Smooth muscle cell (in vitro differentiated cells): ENCODE data around the gene UNC45A. TPM values are rescaled to one million over a fixed set of nuclear protein-coding genes. Genes with fewer than 3 reads are reported as not detected.
"Not testable (repeated sequence)": the region's sequence is repeated elsewhere in the genome, so short reads cannot be mapped to it uniquely, and the experiment has no call there.

Experiments used
- DNase-seq: peaks from one replicate; lab custom pipeline; 2025; ENCODE audit not compliant: unreplicated experiment; lab: John Stamatoyannopoulos, UW
- H2AFZ ChIP-seq: fragments of 200-600 bp; sonication (generic); 2 replicates; pipeline ENCODE4 v1.6.0; 2016; ENCODE audit warnings: antibody characterized with exemption, low read depth, mild to moderate bottlenecking
- H3F3A ChIP-seq: fragments of 200-600 bp; sonication (generic); 2 replicates; pipeline ENCODE4 v1.6.0; 2017; ENCODE audit warnings: antibody characterized with exemption, low read depth
- H3K27ac ChIP-seq: fragments of 200-600 bp; sonication (generic); 2 replicates; pipeline ENCODE4 v1.5.1; 2016; ENCODE audit warnings: low read depth, mild to moderate bottlenecking
- H3K27me3 ChIP-seq: fragments of 200-600 bp; sonication (generic); 2 replicates; pipeline ENCODE4 v1.6.1; 2016; ENCODE audit warnings: low read depth, mild to moderate bottlenecking
- H3K36me3 ChIP-seq: fragments of 200-600 bp; sonication (generic); 2 replicates; pipeline ENCODE4 v1.5.1; 2016; ENCODE audit warnings: low read depth
- H3K4me1 ChIP-seq: fragments of 200-600 bp; sonication (generic); 2 replicates; pipeline ENCODE4 v1.5.1; 2016; ENCODE audit warnings: low read depth
- H3K4me2 ChIP-seq: fragments of 200-600 bp; sonication (generic); 2 replicates; pipeline ENCODE4 v1.6.0; 2016; ENCODE audit warnings: mild to moderate bottlenecking
- H3K4me3 ChIP-seq: fragments of 200-600 bp; sonication (generic); 2 replicates; pipeline ENCODE4 v1.5.1; 2016; ENCODE audit warnings: mild to moderate bottlenecking
- H3K79me2 ChIP-seq: fragments of 200-600 bp; sonication (generic); 2 replicates; pipeline ENCODE4 v1.6.0; 2016; ENCODE audit warnings: low read depth, mild to moderate bottlenecking
- H3K9ac ChIP-seq: fragments of 200-600 bp; sonication (generic); 2 replicates; pipeline ENCODE4 v1.6.0; 2016; ENCODE audit warnings: low read depth
- H3K9me3 ChIP-seq: fragments of 200-600 bp; sonication (generic); replicated peaks from 2 replicates; pipeline ENCODE4 v1.5.1; 2016; ENCODE audit warnings: low read depth
- H4K20me1 ChIP-seq: fragments of 200-600 bp; sonication (generic); 2 replicates; pipeline ENCODE4 v1.6.0; 2016; ENCODE audit warnings: low read depth
- WGBS: methylation state at CpG from one replicate; pipeline ENCODE4 v1.1.7; 2016; ENCODE audit warnings: low lambda C conversion rate; 5-methylcytosine and 5-hydroxymethylcytosine counted together
- polyA plus RNA-seq: library from polyadenylated mRNA; unstranded; fragments of >200 nt; fragmentation: Nextera tagmentation; extraction: Ambion mirVana; gene quantifications from 2 replicates; pipeline ENCODE4 v1.2.1, GENCODE V29; 2016
- total RNA-seq: library from RNA; depleted of rRNA; stranded (reverse); fragments of >200 nt; gene quantifications from 2 replicates; pipeline ENCODE4 v1.2.3, GENCODE V29; 2014
- TF ChIP-seq, protein P1 (sequence below): fragments of 200-600 bp; sonication (generic); IDR thresholded peaks from 2 replicates; pipeline ENCODE4 v1.5.1; 2017; ENCODE audit warnings: borderline replicate concordance, mild to moderate bottlenecking, antibody characterized with exemption; ENCODE audit not compliant: insufficient read depth, poor library complexity, severe bottlenecking

Gene UNC45A
- total and polyA plus RNA-seq, 2 experiments from 2014 or later: 57.5 to 66.6 TPM

DNA sequence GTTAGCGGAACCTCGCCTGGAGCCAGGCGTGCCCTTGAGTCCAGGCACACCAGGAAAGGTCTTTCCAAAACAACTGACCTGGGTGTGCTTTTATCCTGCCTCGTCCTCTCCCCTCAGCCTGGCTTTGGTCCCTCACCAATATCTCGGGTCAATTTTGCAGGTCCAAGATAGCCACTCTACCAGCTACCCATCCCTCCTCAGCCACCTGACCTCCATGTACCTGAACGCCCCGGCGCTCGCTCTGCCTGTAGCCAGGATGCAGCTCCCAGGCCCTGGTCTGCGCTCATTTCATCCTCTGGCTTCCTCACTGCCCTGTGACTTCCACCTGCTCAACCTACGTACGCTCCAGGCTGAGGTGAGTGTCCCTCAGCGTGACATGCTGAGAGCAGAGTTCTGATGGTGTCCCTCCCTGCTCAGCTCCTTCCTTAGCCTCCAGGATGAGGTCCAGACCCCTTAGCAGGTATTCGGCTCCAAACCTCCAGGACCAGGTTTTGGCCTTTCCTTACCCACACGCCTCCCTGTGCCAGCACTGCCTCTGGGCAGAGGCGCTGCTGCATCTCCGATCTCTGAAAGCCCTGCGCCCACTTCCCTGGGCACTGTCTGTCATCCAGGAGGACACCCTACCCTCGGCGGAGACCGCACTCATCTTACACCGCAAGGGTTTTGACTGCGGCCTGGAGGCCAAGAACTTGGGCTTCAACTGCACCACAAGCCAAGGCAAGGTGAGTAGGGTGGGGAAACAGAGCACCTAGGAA, 16.9 kb upstream of the UNC45A start:
- Histone ChIP-seq H3K4me2 (no peak overlapping the region), H3K79me2 (no peaks in the 10 kb centered on the region), H3K36me3 (no peaks in the 10 kb centered on the region), H3K27me3 (no peaks in the 10 kb centered on the region), H3K9ac (no peak overlapping the region), H4K20me1 (no peaks in the 10 kb centered on the region), H3K9me3 (no peaks in the 10 kb centered on the region), H2AFZ (no peak overlapping the region), H3F3A (no peaks in the 10 kb centered on the region), H3K4me3 (no peak overlapping the region), H3K27ac (no peak overlapping the region), H3K4me1 (no peaks in the 10 kb centered on the region)
- TF ChIP-seq, protein P1, sequence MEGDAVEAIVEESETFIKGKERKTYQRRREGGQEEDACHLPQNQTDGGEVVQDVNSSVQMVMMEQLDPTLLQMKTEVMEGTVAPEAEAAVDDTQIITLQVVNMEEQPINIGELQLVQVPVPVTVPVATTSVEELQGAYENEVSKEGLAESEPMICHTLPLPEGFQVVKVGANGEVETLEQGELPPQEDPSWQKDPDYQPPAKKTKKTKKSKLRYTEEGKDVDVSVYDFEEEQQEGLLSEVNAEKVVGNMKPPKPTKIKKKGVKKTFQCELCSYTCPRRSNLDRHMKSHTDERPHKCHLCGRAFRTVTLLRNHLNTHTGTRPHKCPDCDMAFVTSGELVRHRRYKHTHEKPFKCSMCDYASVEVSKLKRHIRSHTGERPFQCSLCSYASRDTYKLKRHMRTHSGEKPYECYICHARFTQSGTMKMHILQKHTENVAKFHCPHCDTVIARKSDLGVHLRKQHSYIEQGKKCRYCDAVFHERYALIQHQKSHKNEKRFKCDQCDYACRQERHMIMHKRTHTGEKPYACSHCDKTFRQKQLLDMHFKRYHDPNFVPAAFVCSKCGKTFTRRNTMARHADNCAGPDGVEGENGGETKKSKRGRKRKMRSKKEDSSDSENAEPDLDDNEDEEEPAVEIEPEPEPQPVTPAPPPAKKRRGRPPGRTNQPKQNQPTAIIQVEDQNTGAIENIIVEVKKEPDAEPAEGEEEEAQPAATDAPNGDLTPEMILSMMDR: no peak
- WGBS: 93% methylated on average over 23 of the region's 23 CpGs
- DNase-seq: no peak

GRCh38 chr15:90918835-90919234, 16.2 kb upstream of the UNC45A start:
- Histone ChIP-seq H3K9ac (no peak overlapping the region), H2AFZ (no peak overlapping the region), H3K27me3 (no peaks in the 10 kb centered on the region), H3K36me3 (no peaks in the 10 kb centered on the region), H3K4me2 (no peak overlapping the region), H3K4me1 (no peaks in the 10 kb centered on the region), H3K4me3 (no peak overlapping the region), H3F3A (no peaks in the 10 kb centered on the region), H4K20me1 (no peaks in the 10 kb centered on the region), H3K79me2 (no peaks in the 10 kb centered on the region), H3K27ac (no peak overlapping the region), H3K9me3 (no peaks in the 10 kb centered on the region)
- TF ChIP-seq, protein P1: no peak
- WGBS: 93% methylated on average over 6 of the region's 6 CpGs
- no peak for DNase-seq

DNA sequence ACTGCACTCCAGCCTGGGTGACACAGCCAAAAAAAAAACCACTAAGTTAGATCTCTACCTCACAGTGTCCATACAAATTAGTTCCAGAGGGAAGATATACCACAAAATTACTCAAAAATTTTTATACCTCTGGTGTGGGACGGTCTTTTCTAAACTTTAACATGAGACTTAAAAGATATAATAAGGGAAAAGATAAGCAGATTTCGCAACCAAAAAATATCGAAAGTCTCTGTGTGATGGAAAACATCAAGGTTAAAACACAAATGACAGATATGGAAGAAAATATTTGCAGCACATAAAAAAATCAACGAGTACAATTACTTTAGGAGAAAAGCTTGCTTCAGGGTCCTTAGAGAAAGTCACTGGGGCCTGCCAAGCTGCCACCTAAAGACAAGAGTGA, 13.2 kb upstream of the UNC45A start:
- no peak for DNase-seq
- no peak overlapping the region for H3K9ac ChIP-seq
- no peaks in the 10 kb centered on the region for H3K4me1 ChIP-seq
- 93% methylated on average over 4 of the region's 4 CpGs for WGBS
- no peaks in the 10 kb centered on the region for H4K20me1 ChIP-seq
- no peaks in the 10 kb centered on the region for H3K79me2 ChIP-seq
- no peak overlapping the region for H3K4me2 ChIP-seq
- H3K27ac ChIP-seq: no peak overlapping the region
- no peaks in the 10 kb centered on the region for H3F3A ChIP-seq
- no peaks in the 10 kb centered on the region for H3K27me3 ChIP-seq
- H2AFZ ChIP-seq: no peak overlapping the region
- no peaks in the 10 kb centered on the region for H3K36me3 ChIP-seq
- no peak overlapping the region for H3K4me3 ChIP-seq
- no peaks in the 10 kb centered on the region for H3K9me3 ChIP-seq
- TF ChIP-seq, protein P1: no peak

DNA sequence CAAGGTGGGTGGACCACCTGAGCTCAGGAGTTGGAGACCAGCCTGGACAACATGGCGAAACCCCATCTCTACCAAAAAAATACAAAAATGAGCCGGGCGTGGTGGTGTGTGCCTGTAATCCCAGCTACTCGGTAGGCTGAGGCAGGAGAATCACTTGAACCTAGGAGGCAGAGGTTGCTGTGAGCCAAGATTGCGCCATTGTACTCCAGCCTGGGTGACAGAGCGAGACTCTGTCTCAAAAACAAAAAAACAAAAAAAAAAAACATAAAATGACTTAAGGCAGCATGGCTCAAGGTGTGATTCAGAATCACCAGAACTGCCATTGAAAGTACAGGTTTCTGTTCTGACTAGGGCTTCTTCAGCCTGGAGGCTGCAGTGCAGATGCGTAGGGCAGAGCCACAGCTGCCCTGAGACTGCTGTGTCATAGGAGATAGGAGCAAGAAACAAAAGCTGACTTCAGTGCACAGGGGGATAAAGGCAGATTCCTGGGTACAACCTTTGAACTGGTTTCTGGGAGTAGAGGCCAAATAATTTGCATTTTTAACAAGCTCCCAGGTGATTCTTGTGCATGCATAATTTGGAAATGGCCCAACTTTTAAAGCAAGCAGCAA, 12.3 kb upstream of the UNC45A start:
- not testable (repeated sequence) for H3K27me3 ChIP-seq, H3K4me2 ChIP-seq, H3F3A ChIP-seq, H3K9me3 ChIP-seq, H3K79me2 ChIP-seq, DNase-seq, H4K20me1 ChIP-seq, H3K36me3 ChIP-seq, H3K4me1 ChIP-seq, H3K4me3 ChIP-seq, H3K9ac ChIP-seq, H3K27ac ChIP-seq, H2AFZ ChIP-seq
- WGBS: 95% methylated on average over 7 of the region's 7 CpGs
